GM10248 (cell line): ENCODE data around the gene CHP1.
A peak's percentile ranks its signal among the peaks of the same experiment; 100 is the strongest.
"Not testable (repeated sequence)": the region's sequence is repeated elsewhere in the genome, so short reads cannot be mapped to it uniquely, and the experiment has no call there.

Source experiments
- CTCF ChIA-PET: fragments of 300-600 bp; sonication (Branson Sonifier 250); formaldehyde crosslinking; extraction: SDS; loops from one replicate; lab custom pipeline; 2021; ENCODE audit warnings: antibody characterized with exemption; lab: Yijun Ruan, JAX
- POLR2A ChIA-PET: fragments of 350-650 bp; sonication (Branson Sonifier 250); formaldehyde crosslinking; extraction: SDS; loops from one replicate; lab custom pipeline; 2020; ENCODE audit warnings: antibody characterized with exemption; lab: Yijun Ruan, JAX
- DNase-seq: peaks from one replicate; pipeline ENCODE4 v3.0.0; 2012; ENCODE audit errors: extremely low spot score
- CTCF ChIP-seq: IDR thresholded peaks from 2 replicates; pipeline ENCODE4 v1.5.1; 2012; ENCODE audit warnings: mild to moderate bottlenecking, low read depth; ENCODE audit errors: extremely low read depth, missing control alignments, control extremely low read depth

CHP1 gene

GRCh38 chr15:41251411-41251810 is 20.3 kb downstream of the CHP1 start:
- DNase-seq: no peak
- CTCF ChIA-PET: interaction anchor here (1.3 kb wide), 1 partner anchor 21 kb away, joined by 3 read pairs; no protein-coding TSS in a partner anchor
- POLR2A ChIA-PET: no interaction called here
- no peak for TF ChIP-seq CTCF

- DNase-seq: no peak
- no peak for TF ChIP-seq CTCF
- POLR2A ChIA-PET: no interaction called here
- CTCF ChIA-PET: interaction anchor here (1.1 to 2.1 kb wide), 2 partner anchors 23 to 313 kb away, joined by 4 to 7 read pairs; partner anchors contain the start of gene CHP1
Measured at GRCh38 chr15:41254560-41254959, 23.5 kb downstream of the CHP1 start.

GRCh38 chr15:41256103-41256502 is 25.0 kb downstream of the CHP1 start:
- no peak for TF ChIP-seq CTCF
- no peak for DNase-seq
- CTCF ChIA-PET: no interaction called here
- POLR2A ChIA-PET: no interaction called here

GRCh38 chr15:41256577-41257038 is 25.5 kb downstream of the CHP1 start:
- ChIA-PET POLR2A (no interaction called here), CTCF (no interaction called here)
- DNase-seq: no peak
- no peak for TF ChIP-seq CTCF

- POLR2A ChIA-PET: no interaction called here
- TF ChIP-seq CTCF: no peak
- peak; percentile 52 for DNase-seq
- CTCF ChIA-PET: interaction anchor here (1.0 to 1.3 kb wide), 2 partner anchors 10 to 11 kb away, joined by 3 to 5 read pairs; no protein-coding TSS in a partner anchor
Measured at GRCh38 chr15:41258750-41259471, 27.8 kb downstream of the CHP1 start.

- no peak for TF ChIP-seq CTCF
- no peak for DNase-seq
- CTCF ChIA-PET: interaction anchor here (1.0 to 1.3 kb wide), 2 partner anchors 9 to 11 kb away, joined by 3 to 5 read pairs; no protein-coding TSS in a partner anchor
- POLR2A ChIA-PET: no interaction called here
Measured at GRCh38 chr15:41259546-41260189, 28.6 kb downstream of the CHP1 start.

- CTCF ChIA-PET, DNase-seq: not testable (repeated sequence)
- POLR2A ChIA-PET: interaction anchor here (0.6 kb wide), 1 partner anchor 408 kb away, joined by 4 read pairs; no protein-coding TSS in a partner anchor
Measured at GRCh38 chr15:41260924-41261323, 29.9 kb downstream of the CHP1 start.
